OCI-M1 (cell line): ENCODE measurements around the gene TMBIM4.
"Not testable (repeated sequence)": the region's sequence is repeated elsewhere in the genome, so short reads cannot be mapped to it uniquely, and the experiment has no call there.

ENCODE experiments used
- DNase-seq: peaks from one replicate; lab custom pipeline; 2025; lab: John Stamatoyannopoulos, UW

Gene TMBIM4

DNA sequence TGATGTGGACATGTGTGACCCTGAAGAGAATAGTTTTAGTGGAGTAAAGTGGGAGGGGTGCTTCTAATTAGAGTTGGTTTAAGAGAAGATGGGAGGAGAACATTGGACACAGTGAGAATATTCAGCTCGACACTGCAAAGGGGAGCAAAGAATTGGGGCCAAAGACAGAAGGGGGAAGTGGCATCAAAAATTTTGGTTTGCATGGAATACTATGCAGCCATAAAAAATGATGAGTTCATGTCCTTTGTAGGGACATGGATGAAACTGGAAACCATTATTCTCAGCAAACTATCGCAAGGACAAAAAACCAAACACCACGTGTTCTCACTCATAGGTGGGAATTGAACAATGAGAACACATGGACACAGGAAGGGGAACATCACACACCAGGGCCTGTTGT, 15.0 kb upstream of the TMBIM4 start:
- DNase-seq = not testable (repeated sequence)

DNA sequence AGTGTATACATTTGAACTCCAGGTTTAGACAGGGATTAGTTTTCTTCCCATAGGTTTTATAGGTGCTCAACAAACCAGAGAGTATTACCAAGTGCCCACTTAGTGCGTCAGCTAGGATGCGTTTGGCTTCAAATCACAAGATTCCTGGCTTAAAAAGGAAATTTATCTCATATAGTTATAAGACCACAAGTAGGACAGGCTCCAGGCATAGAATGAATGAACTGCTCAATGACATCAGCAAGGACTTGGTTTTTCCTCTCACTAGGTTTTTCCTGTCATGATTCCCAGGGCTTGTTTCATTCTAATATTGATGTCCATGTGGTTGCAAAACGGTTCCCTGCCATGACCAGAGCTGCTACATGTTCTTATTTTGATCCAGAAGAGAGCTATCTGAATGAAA, 13.2 kb upstream of the TMBIM4 start:
- no peak for DNase-seq

DNA sequence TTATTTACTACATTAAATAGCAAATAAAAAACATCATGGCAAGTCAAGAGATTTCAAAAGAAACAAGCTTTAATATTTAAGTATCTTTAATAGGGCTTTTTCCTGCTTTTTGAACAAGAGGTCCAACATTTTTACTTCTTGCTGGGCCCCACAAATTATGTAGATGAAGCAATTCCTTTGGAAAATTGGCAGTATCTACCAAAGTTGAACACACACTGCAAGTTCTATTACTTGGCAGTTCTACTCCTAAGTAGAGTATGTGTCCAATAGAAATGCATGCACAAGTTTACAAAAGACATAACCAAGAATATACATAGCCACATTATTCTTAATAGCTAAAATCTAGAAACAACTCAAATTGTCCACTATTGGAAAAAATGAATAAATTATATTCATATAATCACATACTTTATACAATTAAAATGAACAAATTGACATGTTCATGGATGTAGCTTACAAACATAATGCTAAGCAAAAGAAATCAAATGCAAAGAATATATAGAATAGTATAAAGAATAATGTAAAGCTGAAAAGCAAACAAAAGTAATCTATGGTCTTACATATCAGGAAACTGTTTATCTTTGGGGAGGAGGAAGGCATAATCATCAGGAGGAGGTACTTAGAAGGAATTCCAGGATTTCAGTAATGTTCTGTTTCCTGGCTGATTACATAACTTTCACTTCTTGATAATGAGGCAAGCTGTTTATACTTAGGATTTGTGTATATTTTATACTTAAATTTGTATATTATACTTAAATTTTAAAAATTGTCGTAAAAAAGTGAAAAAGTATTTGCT, 6.5 kb upstream of the TMBIM4 start:
- DNase-seq = peak; percentile 21

DNA sequence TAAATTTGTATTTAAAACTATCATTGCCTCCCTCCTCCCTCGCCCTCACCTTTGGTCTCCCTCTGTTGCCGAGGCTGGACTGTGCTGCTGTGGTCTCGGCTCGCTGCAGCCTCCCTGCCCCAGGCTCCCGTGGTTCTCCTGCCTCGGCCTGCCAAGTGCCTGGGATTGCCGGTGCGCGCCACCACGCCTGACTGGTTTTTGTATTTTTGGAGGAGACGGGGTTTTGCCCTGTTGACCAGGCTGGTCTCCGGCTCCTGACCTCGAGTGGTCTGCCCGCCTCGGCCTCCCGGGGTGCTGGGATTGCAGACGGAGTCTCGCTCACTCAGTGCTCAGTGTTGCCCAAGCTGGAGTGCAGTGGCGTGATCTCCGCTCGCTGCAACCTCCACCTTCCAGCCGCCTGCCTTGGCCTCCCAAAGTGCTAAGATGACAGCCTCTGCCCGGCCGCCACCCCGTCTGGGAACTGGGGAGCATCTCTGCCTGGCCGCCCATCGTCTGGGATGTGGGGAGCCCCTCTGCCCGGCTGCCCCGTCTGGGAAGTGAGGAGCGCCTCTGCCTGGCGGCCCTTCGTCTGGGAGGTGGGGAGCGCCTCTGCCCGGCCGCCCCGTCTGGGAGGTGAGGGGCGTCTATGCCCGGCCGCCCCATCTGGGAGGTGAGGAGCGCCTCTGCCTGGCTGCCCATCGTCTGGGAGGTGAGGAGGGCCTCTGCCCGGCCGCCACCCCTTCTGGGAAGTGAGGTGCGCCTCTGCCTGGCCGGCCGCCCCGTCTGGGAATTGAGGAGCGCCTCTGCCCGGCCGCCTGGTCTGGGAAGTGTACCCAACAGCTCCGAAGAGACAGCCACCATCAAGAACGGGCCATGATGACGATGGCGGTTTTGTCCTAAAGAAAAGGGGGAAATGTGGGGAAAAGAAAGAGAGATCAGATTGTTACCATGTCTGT, 4.9 kb upstream of the TMBIM4 start:
- not testable (repeated sequence) for DNase-seq

DNA sequence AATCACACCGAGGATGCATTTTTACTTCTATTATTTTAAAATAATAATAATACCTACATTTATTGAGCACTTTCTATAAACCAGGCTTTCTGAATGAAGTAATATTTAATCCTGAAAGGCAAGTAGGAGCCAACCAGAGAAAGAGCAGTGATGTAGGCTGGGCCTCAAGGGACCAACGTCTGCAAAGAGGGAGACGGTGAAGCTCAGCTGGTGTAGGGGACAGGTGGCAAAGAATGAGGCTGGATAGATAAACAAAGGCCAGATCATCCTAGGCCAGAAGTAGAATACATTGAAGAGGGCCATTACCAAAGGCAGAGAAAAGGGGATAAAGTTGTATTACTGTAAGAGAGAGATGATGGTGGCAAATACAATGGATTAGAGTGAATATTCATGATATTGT, 810 bp upstream of the TMBIM4 start:
- no peak for DNase-seq

DNA sequence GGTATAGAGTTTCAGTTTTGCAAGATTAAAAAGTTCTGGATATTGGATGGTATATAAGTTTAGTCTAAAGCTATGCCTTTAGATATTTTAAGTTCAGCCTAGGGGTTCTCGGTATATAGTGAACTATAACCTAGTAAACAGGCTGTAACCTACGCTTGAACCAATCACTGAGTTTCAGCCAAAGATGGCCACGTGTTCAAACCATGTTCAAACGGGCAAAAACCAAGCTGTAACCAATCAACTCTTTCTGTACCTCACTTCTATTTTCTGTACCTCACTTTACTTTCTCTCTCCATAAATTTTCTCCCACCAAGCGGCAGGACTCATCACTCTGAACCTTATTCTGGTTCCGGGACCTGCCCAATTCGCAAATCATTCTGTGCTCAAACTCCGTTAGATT, 1.4 kb downstream of the TMBIM4 start:
- peak; percentile 73 for DNase-seq

DNA sequence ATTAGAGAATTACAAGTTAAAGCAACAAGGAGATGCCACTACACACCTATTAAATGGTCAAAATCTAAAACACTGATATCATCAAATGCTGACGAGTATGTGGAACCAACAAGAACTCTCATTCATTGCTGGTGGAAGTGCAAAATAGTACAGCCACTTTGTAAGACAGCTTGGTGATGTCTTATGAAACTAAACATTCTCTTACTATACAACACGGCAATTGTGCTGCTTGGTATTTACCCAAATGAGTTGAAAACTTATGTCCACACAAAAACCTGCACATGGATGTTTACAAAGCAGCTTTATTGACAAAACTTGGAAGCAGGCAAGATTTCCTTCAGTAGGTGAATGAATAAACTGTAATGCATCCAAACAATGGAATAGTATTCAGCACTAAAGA, 3.2 kb downstream of the TMBIM4 start:
- no peak for DNase-seq

DNA sequence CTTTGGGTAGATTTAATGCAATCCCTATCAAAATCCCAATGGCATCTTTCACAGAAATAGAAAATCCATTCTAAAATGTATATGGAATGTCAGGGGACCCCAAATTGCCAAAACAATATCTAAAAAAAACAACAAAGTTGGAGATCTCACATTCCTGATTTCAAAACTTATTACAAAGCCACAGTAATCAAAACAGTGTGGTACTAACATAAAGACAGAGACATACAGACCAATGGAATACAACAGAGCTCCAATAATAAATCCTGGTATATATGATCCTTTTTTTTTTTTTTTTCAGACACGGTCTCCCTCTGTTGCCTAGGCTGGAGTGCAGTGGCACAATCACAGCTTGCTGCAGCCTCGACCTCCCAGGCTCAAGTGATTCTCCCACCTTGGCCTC, 4.7 kb downstream of the TMBIM4 start:
- no peak for DNase-seq

DNA sequence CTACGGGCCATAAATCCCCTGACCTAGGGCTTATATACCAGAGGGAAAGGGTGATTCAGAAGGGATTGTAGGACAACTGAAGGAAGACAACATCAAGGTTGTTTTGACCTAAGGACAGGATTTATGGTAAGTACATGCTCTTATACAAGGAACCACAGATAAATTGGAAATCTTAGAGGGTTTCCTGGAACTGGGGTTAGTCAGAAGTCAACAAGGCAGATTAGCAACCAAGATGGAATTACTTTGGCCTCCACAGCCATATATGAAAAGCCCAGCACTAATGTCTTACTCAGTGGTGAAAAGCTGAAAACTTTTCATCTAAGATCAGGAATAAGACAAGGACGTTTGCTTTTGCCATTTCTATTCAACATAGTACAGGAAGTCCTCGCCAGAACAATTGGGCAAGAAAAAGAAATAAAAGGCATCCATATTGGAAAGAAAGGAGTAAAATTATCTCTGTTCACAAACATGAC, 5.4 kb downstream of the TMBIM4 start:
- peak; percentile 73 for DNase-seq

DNA sequence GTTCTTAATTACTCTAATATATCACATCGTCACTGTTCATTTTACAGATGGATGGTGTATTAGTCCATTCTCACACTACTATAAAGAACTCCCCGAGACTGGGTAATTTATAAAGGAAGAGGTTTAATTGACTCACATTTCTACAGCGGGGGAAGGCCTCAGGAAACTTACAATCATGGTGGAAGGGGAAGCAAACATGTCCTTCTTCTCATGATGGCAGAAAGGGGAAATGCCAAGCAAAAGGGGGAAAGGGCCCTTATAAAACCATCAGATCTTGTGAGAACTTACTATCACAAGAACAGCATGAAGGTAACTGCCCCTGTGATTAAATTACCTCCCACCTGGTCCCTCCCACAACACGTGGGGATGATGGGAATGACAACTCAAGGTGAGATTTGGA, 6.5 kb downstream of the TMBIM4 start:
- no peak for DNase-seq

DNA sequence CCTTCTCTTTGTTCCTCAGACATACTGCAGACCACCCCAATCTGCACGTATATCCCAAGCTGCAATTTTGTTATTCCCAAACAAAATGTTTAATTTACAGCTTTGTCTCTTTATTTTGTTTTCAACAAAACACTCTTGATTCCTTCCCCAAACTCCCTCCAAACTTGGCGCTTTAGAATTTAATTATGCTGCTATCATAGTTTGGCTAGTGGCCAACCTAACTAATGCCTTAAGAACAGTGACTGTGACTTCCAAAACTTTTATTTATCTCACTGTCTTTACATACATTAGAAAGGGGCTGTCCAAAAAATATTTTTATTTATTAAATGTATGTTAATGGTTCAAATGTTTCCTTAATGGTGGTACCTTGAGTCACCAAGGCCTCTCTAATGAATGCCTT, 7.1 kb downstream of the TMBIM4 start:
- no peak for DNase-seq

DNA sequence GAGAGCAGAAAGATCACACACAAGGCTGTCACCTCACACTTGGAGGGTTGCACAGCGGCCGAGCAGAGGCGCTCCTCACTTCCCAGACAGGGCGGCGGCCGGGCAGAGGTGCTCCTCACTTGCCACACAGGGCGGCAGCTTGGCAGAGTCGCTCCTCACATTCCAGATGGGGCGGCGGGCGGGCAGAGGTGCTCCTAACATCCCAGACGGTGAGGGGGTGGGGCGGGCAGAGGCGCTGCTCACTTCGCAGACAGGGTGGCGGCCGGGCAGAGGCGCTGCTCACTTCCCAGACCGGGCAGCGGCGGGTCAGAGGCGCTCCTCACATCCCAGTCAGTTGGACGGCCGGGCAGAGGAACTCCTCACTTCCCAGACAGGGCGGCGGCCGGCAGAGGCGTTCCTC, 9.1 kb downstream of the TMBIM4 start:
- DNase-seq = no peak

DNA sequence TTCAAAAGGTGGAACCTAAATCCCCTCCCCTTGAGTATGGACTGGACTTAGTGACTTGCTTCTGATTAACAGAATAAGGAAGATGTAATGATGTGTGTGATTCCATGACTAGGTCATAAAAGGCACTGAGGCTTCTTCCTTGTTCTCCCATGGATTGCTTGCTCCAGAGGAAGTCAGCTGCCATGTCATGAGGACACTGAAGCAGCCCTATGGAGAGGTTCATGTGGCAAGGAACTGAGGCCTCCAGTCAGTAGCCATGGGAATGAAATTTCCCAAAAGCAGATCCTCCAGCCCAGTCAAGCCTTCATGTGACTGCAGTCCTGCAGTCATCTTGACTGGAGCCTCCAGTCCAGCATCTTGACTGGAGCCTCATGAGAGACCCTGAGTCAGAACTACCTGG, 10.7 kb downstream of the TMBIM4 start:
- DNase-seq = no peak

DNA sequence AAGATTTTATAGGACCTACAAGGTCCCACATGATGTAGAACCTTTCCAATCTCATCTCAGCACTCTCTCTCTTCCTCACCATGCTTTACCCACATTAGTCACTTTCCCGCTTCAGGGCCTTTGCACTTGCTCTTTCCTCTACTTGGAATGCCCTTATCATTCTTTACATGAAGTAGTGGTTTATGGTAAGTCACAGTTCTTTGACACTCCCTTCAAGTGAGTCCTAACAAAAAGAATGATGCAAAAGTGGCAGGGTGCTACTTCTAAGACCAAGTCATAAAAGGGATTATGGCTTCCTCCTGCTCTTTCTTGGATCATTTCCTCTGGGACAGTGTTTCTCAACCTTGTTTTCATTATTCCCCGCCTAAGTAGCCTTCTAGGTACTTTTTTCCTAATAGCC, 13.1 kb downstream of the TMBIM4 start:
- DNase-seq = peak; percentile 6

DNA sequence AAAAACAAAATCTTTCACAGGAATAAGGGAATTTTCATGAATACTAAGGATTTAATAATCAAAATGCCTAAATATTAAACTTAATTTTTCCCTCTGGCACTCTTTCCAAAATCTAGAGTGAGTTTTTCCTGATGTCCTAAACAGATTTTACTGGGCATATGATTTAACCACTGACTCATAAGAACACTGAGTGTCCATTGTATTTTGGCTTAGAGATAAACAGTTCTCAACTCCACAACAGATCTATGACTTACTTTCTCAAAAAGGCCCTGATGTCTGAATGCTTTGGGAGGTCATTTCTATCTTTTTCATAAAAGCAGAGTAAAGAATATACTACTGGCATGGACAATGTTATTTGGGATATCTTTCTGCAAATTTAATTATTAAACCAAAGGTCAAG, 15.0 kb downstream of the TMBIM4 start:
- no peak for DNase-seq

DNA sequence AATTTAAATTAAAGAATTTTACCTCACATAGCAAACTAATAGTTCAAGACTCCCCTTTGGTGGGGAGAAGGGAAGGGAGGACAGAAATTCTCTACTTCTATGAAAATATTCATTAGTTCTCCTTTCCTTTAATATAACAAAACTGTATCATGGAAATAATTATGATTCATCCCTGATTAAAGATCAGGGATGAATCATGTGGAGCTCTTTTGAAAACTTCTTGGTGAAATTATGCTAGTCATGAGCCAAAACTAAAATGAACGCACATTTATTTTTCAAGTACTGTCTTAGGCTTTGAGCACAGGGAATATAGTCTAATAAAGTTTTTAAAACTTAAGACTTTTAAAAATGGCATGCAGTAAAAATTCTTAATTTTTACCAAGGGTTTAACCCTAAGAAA, 17.1 kb downstream of the TMBIM4 start:
- DNase-seq = no peak

DNA sequence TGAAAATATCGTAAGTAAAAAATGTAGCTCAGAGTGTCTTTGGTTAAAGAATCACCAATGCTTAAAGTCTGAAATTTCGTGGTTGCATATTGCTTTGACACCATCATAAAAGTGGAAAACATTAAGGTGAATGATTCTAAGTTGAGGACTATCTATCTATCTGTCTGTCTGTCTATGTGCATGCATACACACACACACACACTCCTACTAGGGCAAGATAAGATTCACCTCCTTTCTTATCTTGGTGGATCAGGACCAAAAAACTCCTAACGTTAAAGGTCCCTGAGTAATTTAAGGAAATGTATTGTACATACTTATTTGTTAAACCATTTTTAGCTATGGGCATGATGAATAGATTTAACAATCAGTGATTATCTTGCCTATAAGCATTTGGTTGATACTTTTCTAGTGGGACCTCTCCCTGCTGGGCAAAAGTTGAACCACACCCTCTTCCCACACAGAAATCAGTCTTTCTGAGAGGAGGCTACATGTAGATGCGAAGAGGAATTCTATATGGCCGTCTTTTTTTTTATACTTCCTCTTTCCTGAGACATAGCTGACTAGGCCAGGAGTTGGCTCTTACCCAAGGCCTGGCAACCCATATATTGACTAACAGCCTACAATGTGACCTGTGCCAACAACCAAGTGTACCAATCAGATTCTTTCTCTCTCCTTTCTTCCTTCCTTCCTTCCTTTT, 19.9 kb downstream of the TMBIM4 start:
- peak; percentile 94 for DNase-seq

DNA sequence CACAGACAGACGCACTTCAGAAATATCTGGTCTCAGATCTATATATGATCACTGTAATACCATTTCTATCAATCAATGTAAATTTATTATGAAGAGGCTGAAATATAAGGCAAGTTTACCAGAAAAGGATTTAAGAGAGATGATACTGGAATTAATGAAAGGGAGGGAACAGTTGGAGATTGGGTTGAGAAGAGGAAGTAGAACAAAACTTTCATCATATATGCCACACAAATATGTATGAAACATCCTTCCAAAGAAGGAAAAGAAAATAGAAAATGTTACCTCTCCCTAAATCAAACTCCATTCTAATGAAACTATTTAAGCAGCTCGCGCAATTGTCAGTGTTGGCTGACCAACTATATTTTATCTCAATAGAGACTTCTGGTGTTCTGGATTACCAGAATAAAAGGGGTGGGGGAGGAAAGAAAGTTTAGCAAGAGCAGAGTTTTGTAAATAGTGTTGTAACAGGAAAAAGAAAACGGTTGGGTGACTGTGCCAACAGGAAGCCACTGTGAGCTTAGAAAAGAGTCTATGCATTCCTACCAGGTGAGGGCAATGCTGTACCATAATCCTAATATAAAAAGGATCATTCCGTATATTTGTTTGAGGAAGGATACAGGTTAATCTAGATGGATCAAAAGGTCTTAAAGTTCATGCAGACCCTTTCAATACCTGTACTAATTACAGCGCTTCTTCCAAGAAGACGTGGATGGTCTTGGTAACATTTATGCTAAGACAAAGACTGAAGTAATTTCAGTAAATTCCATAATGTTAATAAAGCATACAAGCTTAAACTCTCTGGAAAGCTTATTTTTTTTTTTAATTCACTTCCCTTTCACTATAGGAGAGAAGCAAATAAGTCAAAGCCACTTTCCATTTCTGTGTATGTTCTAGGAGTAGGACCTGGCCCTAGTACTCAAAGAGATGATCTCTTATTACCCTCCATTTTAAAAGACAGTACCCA, 24.7 kb downstream of the TMBIM4 start:
- DNase-seq = peak; percentile 60

DNA sequence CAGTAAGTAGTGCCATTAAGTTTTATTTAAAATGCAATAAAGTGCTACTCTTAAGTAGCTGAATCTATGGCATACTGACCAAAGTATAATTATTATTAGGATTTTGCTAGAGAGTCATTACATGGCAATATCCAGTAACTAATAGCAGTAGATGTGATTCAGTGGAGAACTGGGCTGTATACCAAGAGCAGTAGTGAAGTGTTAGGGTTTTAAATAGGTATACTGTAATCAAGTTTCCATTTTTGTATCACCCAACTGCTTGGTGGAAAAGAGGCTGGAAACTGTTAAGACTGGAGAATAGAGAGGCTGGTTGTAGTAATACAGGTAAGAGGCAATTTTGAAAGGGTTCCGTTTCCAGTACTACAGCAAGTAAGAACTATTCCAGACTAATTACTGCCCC, 25.9 kb downstream of the TMBIM4 start:
- no peak for DNase-seq

DNA sequence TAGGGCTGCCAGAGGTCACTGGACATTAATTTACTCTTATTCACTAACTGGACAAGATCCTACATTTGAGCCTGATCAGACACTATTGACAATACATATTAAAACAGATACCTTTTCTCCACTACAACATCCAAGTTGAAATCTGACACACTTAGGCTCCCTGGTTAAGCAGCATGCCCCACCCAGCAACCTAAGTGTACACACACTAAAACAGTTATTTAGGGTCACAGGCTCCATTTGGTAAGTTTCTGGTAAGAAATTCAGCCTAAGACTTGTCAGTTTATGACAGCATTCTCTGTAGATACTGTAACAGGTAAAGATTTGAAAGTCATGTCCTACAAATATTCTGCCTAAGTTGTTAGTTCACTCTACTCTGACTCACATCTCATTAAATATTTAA, 27.0 kb downstream of the TMBIM4 start:
- DNase-seq = no peak

DNA sequence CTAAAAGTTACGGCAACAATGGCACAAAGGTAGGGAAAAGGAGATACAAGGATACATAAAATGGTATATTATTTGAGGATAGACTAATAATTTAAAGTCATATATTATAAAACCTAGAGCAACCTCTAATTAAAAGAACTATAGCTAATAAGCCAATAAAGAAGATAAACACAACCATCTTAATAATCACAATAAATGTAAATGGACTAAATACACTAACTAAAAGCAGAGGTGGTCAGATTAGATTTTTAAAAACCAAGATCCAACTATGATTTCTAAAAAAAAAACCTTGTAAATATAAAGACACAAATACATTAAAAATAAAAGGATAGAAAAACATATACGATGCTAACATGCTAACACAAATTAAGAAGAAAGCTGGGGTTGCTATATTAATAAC, 28.5 kb downstream of the TMBIM4 start:
- DNase-seq = no peak
